Activated CD4-positive, alpha-beta T cell treated with anti-CD3 and anti-CD28 coated beads, Interleukin-2, amount 10 ng/mL, durations not matched to agents 24 days and 14 days (primary cell): Measurements from ENCODE around the gene CDKN2C. TPM values are rescaled to one million over a fixed set of nuclear protein-coding genes. Genes with fewer than 3 reads are reported as not detected.

Source experiments
- DNase-seq: peaks from one replicate; pipeline ENCODE4 v3.0.0; 2022
- H3K27ac Mint-ChIP-seq: one replicate; pipeline ENCODE4 v1.8.0; 2022; ENCODE audit warnings: mild to moderate bottlenecking, mixed read lengths
- H3K27me3 Mint-ChIP-seq: one replicate; pipeline ENCODE4 v1.8.0; 2022; ENCODE audit warnings: mixed read lengths
- H3K36me3 Mint-ChIP-seq: one replicate; pipeline ENCODE4 v1.8.0; 2022; ENCODE audit warnings: low read depth, mild to moderate bottlenecking, mixed read lengths
- H3K4me1 Mint-ChIP-seq: one replicate; pipeline ENCODE4 v1.8.0; 2021; ENCODE audit warnings: mixed read lengths
- H3K4me3 Mint-ChIP-seq: one replicate; pipeline ENCODE4 v1.8.0; 2022; ENCODE audit warnings: mild to moderate bottlenecking, moderate library complexity, mixed read lengths
- H3K9me3 Mint-ChIP-seq: one replicate; pipeline ENCODE4 v1.8.0; 2021; ENCODE audit warnings: mixed read lengths
- intact Hi-C: fragments of 100-400 bp; cut with micrococcal nuclease; formaldehyde crosslinking; loops from one replicate; pipeline ENCODE4 v1.15.1; 2023
- total RNA-seq: library from RNA; stranded (reverse); gene quantifications from 2 replicates; pipeline ENCODE4 v1.2.3, GENCODE V29; 2022

Gene CDKN2C
- total RNA-seq, 1 donor from 2014 or later = 13.7 TPM

- no peak for DNase-seq
- Mint-ChIP-seq H3K4me1 (peaks cover 25% of the 10 kb centered on the region), H3K36me3 (peaks cover 25% of the 10 kb centered on the region), H3K27ac (no peak overlapping the region), H3K27me3 (peaks cover 10% of the 10 kb centered on the region), H3K4me3 (peak overlapping the region; percentile 89), H3K9me3 (no peaks in the 10 kb centered on the region)
- intact Hi-C loops = loop anchor here (10.0 kb wide), 1 partner anchor 324 kb away; no protein-coding TSS in a partner anchor
These were observed 1.0 kb downstream of the CDKN2C start for GRCh38 chr1:50970931-50971582.

- intact Hi-C loops = loop anchor here (10.0 kb wide), 1 partner anchor 323 kb away; no protein-coding TSS in a partner anchor
- no peak for DNase-seq
- Mint-ChIP-seq H3K4me3 (peak overlapping the region; percentile 56), H3K27ac (no peak overlapping the region), H3K36me3 (peaks cover 30% of the 10 kb centered on the region), H3K9me3 (no peaks in the 10 kb centered on the region), H3K27me3 (peaks cover 15% of the 10 kb centered on the region), H3K4me1 (peaks cover 32% of the 10 kb centered on the region)
These were observed 1.8 kb downstream of the CDKN2C start for GRCh38 chr1:50971748-50972305.

- peaks cover 29% of the 10 kb centered on the region for H3K4me1 Mint-ChIP-seq
- intact Hi-C loops = loop anchor here (10.0 kb wide), 1 partner anchor 322 kb away; no protein-coding TSS in a partner anchor
- peaks cover 14% of the 10 kb centered on the region for H3K27me3 Mint-ChIP-seq
- H3K36me3 Mint-ChIP-seq = peaks cover 30% of the 10 kb centered on the region
- no peak overlapping the region for H3K27ac Mint-ChIP-seq
- no peak for DNase-seq
- H3K4me3 Mint-ChIP-seq = no peak overlapping the region
- no peaks in the 10 kb centered on the region for H3K9me3 Mint-ChIP-seq
These were observed 2.7 kb downstream of the CDKN2C start for GRCh38 chr1:50972766-50973165.

GRCh38 chr1:50973255-50973654 is 3.2 kb downstream of the CDKN2C start:
- Mint-ChIP-seq H3K4me3 (no peak overlapping the region), H3K27me3 (peaks cover 15% of the 10 kb centered on the region), H3K9me3 (no peaks in the 10 kb centered on the region), H3K27ac (no peak overlapping the region), H3K36me3 (peaks cover 30% of the 10 kb centered on the region), H3K4me1 (peaks cover 28% of the 10 kb centered on the region)
- no peak for DNase-seq
- intact Hi-C loops = loop anchor here (10.0 kb wide), 1 partner anchor 322 kb away; no protein-coding TSS in a partner anchor

GRCh38 chr1:50973875-50974617 is 4.0 kb downstream of the CDKN2C start:
- Mint-ChIP-seq H3K27me3 (peaks cover 23% of the 10 kb centered on the region), H3K4me1 (peaks cover 32% of the 10 kb centered on the region), H3K27ac (no peak overlapping the region), H3K4me3 (no peak overlapping the region), H3K36me3 (peaks cover 30% of the 10 kb centered on the region), H3K9me3 (no peaks in the 10 kb centered on the region)
- intact Hi-C loops = loop anchor here (10.0 kb wide), 1 partner anchor 321 kb away; no protein-coding TSS in a partner anchor
- no peak for DNase-seq

GRCh38 chr1:50974618-50974935 is 4.5 kb downstream of the CDKN2C start:
- Mint-ChIP-seq H3K4me1 (peaks cover 34% of the 10 kb centered on the region), H3K4me3 (no peak overlapping the region), H3K27ac (no peak overlapping the region), H3K9me3 (no peaks in the 10 kb centered on the region), H3K27me3 (peaks cover 27% of the 10 kb centered on the region), H3K36me3 (peaks cover 30% of the 10 kb centered on the region)
- intact Hi-C loops = loop anchor here (10.0 kb wide), 1 partner anchor 320 kb away; no protein-coding TSS in a partner anchor
- no peak for DNase-seq

- DNase-seq = no peak
- H3K9me3 Mint-ChIP-seq = no peaks in the 10 kb centered on the region
- H3K4me1 Mint-ChIP-seq = peaks cover 30% of the 10 kb centered on the region
- H3K36me3 Mint-ChIP-seq = peaks cover 30% of the 10 kb centered on the region
- H3K27me3 Mint-ChIP-seq = peaks cover 32% of the 10 kb centered on the region
- H3K27ac Mint-ChIP-seq = no peak overlapping the region
- no peak overlapping the region for H3K4me3 Mint-ChIP-seq
- intact Hi-C loops = loop anchor here (10.0 kb wide), 1 partner anchor 319 kb away; no protein-coding TSS in a partner anchor
These were observed 5.4 kb downstream of the CDKN2C start for GRCh38 chr1:50975436-50975835.

- intact Hi-C loops = loop anchor here (2.0 to 10.0 kb wide), 2 partner anchors 15 to 319 kb away; partner anchors contain the start of gene FAF1
- peaks cover 36% of the 10 kb centered on the region for H3K27me3 Mint-ChIP-seq
- peaks cover 30% of the 10 kb centered on the region for H3K36me3 Mint-ChIP-seq
- H3K4me1 Mint-ChIP-seq = peaks cover 24% of the 10 kb centered on the region
- no peaks in the 10 kb centered on the region for H3K9me3 Mint-ChIP-seq
- peak overlapping the region; percentile 84 for H3K4me3 Mint-ChIP-seq
- DNase-seq = no peak
- H3K27ac Mint-ChIP-seq = no peak overlapping the region
These were observed 6.3 kb downstream of the CDKN2C start for GRCh38 chr1:50976111-50976889.

- intact Hi-C loops = loop anchor here (1.0 to 10.0 kb wide), 3 partner anchors 8 to 318 kb away; partner anchors contain the start of gene FAF1
- DNase-seq = peak; percentile 78
- Mint-ChIP-seq H3K27ac (peak overlapping the region; percentile 58), H3K4me1 (peaks cover 22% of the 10 kb centered on the region), H3K27me3 (peaks cover 40% of the 10 kb centered on the region), H3K36me3 (peaks cover 28% of the 10 kb centered on the region), H3K4me3 (peak overlapping the region; percentile 84), H3K9me3 (no peaks in the 10 kb centered on the region)
These were observed 7.0 kb downstream of the CDKN2C start for GRCh38 chr1:50976890-50977574.

- Mint-ChIP-seq H3K4me1 (peaks cover 21% of the 10 kb centered on the region), H3K4me3 (peak overlapping the region; percentile 84), H3K9me3 (no peaks in the 10 kb centered on the region), H3K36me3 (peaks cover 26% of the 10 kb centered on the region), H3K27me3 (peaks cover 42% of the 10 kb centered on the region), H3K27ac (peak overlapping the region; percentile 58)
- intact Hi-C loops = loop anchor here (1.0 to 10.0 kb wide), 3 partner anchors 8 to 317 kb away; partner anchors contain the start of gene FAF1
- DNase-seq = peak; percentile 76
These were observed 7.6 kb downstream of the CDKN2C start for GRCh38 chr1:50977575-50978143.

GRCh38 chr1:50978144-50978851 is 8.3 kb downstream of the CDKN2C start:
- peak overlapping the region; percentile 80 for H3K4me3 Mint-ChIP-seq
- peaks cover 44% of the 10 kb centered on the region for H3K27me3 Mint-ChIP-seq
- intact Hi-C loops = loop anchor here (10.0 kb wide), 1 partner anchor 317 kb away; no protein-coding TSS in a partner anchor
- H3K27ac Mint-ChIP-seq = peak overlapping the region; percentile 51
- H3K9me3 Mint-ChIP-seq = no peaks in the 10 kb centered on the region
- H3K4me1 Mint-ChIP-seq = peaks cover 21% of the 10 kb centered on the region
- H3K36me3 Mint-ChIP-seq = peaks cover 24% of the 10 kb centered on the region
- peak; percentile 76 for DNase-seq
